ENCODE data around the gene AUTS2.

- TF ChIP-seq, protein P1, sequence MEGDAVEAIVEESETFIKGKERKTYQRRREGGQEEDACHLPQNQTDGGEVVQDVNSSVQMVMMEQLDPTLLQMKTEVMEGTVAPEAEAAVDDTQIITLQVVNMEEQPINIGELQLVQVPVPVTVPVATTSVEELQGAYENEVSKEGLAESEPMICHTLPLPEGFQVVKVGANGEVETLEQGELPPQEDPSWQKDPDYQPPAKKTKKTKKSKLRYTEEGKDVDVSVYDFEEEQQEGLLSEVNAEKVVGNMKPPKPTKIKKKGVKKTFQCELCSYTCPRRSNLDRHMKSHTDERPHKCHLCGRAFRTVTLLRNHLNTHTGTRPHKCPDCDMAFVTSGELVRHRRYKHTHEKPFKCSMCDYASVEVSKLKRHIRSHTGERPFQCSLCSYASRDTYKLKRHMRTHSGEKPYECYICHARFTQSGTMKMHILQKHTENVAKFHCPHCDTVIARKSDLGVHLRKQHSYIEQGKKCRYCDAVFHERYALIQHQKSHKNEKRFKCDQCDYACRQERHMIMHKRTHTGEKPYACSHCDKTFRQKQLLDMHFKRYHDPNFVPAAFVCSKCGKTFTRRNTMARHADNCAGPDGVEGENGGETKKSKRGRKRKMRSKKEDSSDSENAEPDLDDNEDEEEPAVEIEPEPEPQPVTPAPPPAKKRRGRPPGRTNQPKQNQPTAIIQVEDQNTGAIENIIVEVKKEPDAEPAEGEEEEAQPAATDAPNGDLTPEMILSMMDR (IDR thresholded peaks at IDR 0.05) = no peak
- TF ChIP-seq NR2C2 (CRISPR knock-in tag; IDR thresholded peaks at IDR 0.05) = no peak
- TF ChIP-seq MLX (CRISPR knock-in tag; IDR thresholded peaks at IDR 0.05) = no peak
- no peak for TF ChIP-seq TCF7 (CRISPR knock-in tag; IDR thresholded peaks at IDR 0.05; ENCODE audit: low read depth)
- no peak for TF ChIP-seq ESRRA (CRISPR knock-in tag; IDR thresholded peaks at IDR 0.05; ENCODE audit: borderline replicate concordance)
Measured at GRCh38 chr7:69839782-69840181, 241.5 kb downstream of the AUTS2 start.
